COR-L47 (cell line): ENCODE measurements around the gene RFX2.
A peak's percentile ranks its signal among the peaks of the same experiment; 100 is the strongest.
"Not testable (repeated sequence)": the region's sequence is repeated elsewhere in the genome, so short reads cannot be mapped to it uniquely, and the experiment has no call there.

Source experiments
- DNase-seq: peaks from one replicate; lab custom pipeline; 2025; lab: John Stamatoyannopoulos, UW

RFX2 gene

GRCh38 chr19:6110360-6110977 is at the start of gene RFX2:
Gene RFX2, minus strand, starts transcription at chr19:6110500. Its CDS starts 63,004 bp downstream, at chr19:6047496.
- peak; percentile 99 for DNase-seq

- DNase-seq, result no peak
These were observed 45.7 kb upstream of the RFX2 start for GRCh38 chr19:6156033-6156432.

- no peak for DNase-seq
These were observed 40.0 kb upstream of the RFX2 start for GRCh38 chr19:6150289-6150688.

- no peak for DNase-seq
These were observed 30.9 kb upstream of the RFX2 start for GRCh38 chr19:6141217-6141616.

- no peak for DNase-seq
These were observed 28.2 kb upstream of the RFX2 start for GRCh38 chr19:6138511-6138910.

- DNase-seq, result no peak
These were observed 27.8 kb upstream of the RFX2 start for GRCh38 chr19:6138066-6138465.

GRCh38 chr19:6133231-6133630 is 22.9 kb upstream of the RFX2 start:
- no peak for DNase-seq

- DNase-seq, result no peak
These were observed 22.2 kb upstream of the RFX2 start for GRCh38 chr19:6132482-6132881.

GRCh38 chr19:6127716-6128335 is 17.5 kb upstream of the RFX2 start:
- DNase-seq, result no peak

GRCh38 chr19:6126335-6126974 is 16.2 kb upstream of the RFX2 start:
- peak; percentile 61 for DNase-seq

GRCh38 chr19:6125571-6125989 is 15.3 kb upstream of the RFX2 start:
- peak; percentile 79 for DNase-seq

GRCh38 chr19:6119031-6119430 is 8.7 kb upstream of the RFX2 start:
- no peak for DNase-seq

GRCh38 chr19:6118043-6118442 is 7.7 kb upstream of the RFX2 start:
- DNase-seq, result no peak

GRCh38 chr19:6117534-6117933 is 7.2 kb upstream of the RFX2 start:
- DNase-seq, result no peak

GRCh38 chr19:6116749-6117430 is 6.6 kb upstream of the RFX2 start:
- DNase-seq, result no peak

- no peak for DNase-seq
These were observed 5.7 kb upstream of the RFX2 start for GRCh38 chr19:6115992-6116391.

- DNase-seq, result no peak
These were observed 3.4 kb upstream of the RFX2 start for GRCh38 chr19:6113616-6114188.

GRCh38 chr19:6109947-6110346 is 353 bp downstream of the RFX2 start:
- no peak for DNase-seq

GRCh38 chr19:6108721-6109633 is 1.3 kb downstream of the RFX2 start:
- no peak for DNase-seq

GRCh38 chr19:6106643-6107294 is 3.5 kb downstream of the RFX2 start:
- DNase-seq, result not testable (repeated sequence)

GRCh38 chr19:6105444-6105843 is 4.9 kb downstream of the RFX2 start:
- no peak for DNase-seq
